IPS-18c (cell line): ENCODE results near the gene ANKS1B.

Experiments used
- H3K4me3 ChIP-seq: 2 replicates; pipeline ENCODE4 v1.7.0; 2013; ENCODE audit warnings: low read depth, mild to moderate bottlenecking, low read length, moderate library complexity; ENCODE audit not compliant: insufficient read depth
- H3K9me3 ChIP-seq: one replicate; pipeline ENCODE4 v1.6.1; 2013; ENCODE audit warnings: mild to moderate bottlenecking, low read length, moderate library complexity; ENCODE audit not compliant: control insufficient read depth, insufficient read depth

The ANKS1B gene

GRCh38 chr12:98737322-98737712, 1247.4 kb downstream of the ANKS1B start:
- H3K4me3 ChIP-seq = no peak overlapping the region
- no peaks in the 10 kb centered on the region for H3K9me3 ChIP-seq

GRCh38 chr12:98736352-98737321, 1248.1 kb downstream of the ANKS1B start:
- no peak overlapping the region for H3K4me3 ChIP-seq
- H3K9me3 ChIP-seq = no peaks in the 10 kb centered on the region

GRCh38 chr12:98735821-98736220, 1248.9 kb downstream of the ANKS1B start:
- Histone ChIP-seq H3K4me3 (no peak overlapping the region), H3K9me3 (no peaks in the 10 kb centered on the region)

GRCh38 chr12:98733667-98734350, 1250.9 kb downstream of the ANKS1B start:
- H3K4me3 ChIP-seq = no peak overlapping the region

GRCh38 chr12:98730412-98730811, 1254.3 kb downstream of the ANKS1B start:
- H3K4me3 ChIP-seq = no peak overlapping the region
- no peaks in the 10 kb centered on the region for H3K9me3 ChIP-seq

More at GRCh38 chr12:98733667-98734350, 1250.9 kb downstream of the ANKS1B start:
- H3K9me3 ChIP-seq = no peaks in the 10 kb centered on the region

GRCh38 chr12:98727196-98727595, 1257.5 kb downstream of the ANKS1B start:
- H3K9me3 ChIP-seq = no peaks in the 10 kb centered on the region
- no peak overlapping the region for H3K4me3 ChIP-seq

- no peak overlapping the region for H3K4me3 ChIP-seq
Observed at GRCh38 chr12:98725476-98726247, 1259.1 kb downstream of the ANKS1B start.

GRCh38 chr12:98724384-98725155, 1260.2 kb downstream of the ANKS1B start:
- Histone ChIP-seq H3K9me3 (no peaks in the 10 kb centered on the region), H3K4me3 (no peak overlapping the region)

More at GRCh38 chr12:98725476-98726247, 1259.1 kb downstream of the ANKS1B start:
- H3K9me3 ChIP-seq = no peaks in the 10 kb centered on the region

- H3K4me3 ChIP-seq = no peak overlapping the region
- H3K9me3 ChIP-seq = no peaks in the 10 kb centered on the region
Observed at GRCh38 chr12:98721204-98721702, 1263.5 kb downstream of the ANKS1B start.

GRCh38 chr12:98719515-98720504, 1264.9 kb downstream of the ANKS1B start:
- H3K4me3 ChIP-seq = no peak overlapping the region
- no peaks in the 10 kb centered on the region for H3K9me3 ChIP-seq

- Histone ChIP-seq H3K9me3 (no peaks in the 10 kb centered on the region), H3K4me3 (no peak overlapping the region)
Observed at GRCh38 chr12:98714426-98714825, 1270.3 kb downstream of the ANKS1B start.

- Histone ChIP-seq H3K9me3 (no peaks in the 10 kb centered on the region), H3K4me3 (no peak overlapping the region)
Observed at GRCh38 chr12:98709022-98709421, 1275.7 kb downstream of the ANKS1B start.

GRCh38 chr12:98701166-98701565, 1283.6 kb downstream of the ANKS1B start:
- H3K4me3 ChIP-seq = no peak overlapping the region
- H3K9me3 ChIP-seq = no peaks in the 10 kb centered on the region

- H3K4me3 ChIP-seq = no peak overlapping the region
- no peaks in the 10 kb centered on the region for H3K9me3 ChIP-seq
Observed at GRCh38 chr12:98699586-98699985, 1285.2 kb downstream of the ANKS1B start.

GRCh38 chr12:98698603-98699463, 1285.9 kb downstream of the ANKS1B start:
- H3K9me3 ChIP-seq = no peaks in the 10 kb centered on the region
- H3K4me3 ChIP-seq = no peak overlapping the region
